ENCODE results near the gene SNAPC2. TPM values are rescaled to one million over a fixed set of nuclear protein-coding genes. Genes with fewer than 3 reads are reported as not detected.
A peak's percentile ranks its signal among the peaks of the same experiment; 100 is the strongest.
"Not testable (repeated sequence)": the region's sequence is repeated elsewhere in the genome, so short reads cannot be mapped to it uniquely, and the experiment has no call there.

Gene SNAPC2
- total RNA-seq, 1 donor from 2014 or later, result 13.4 TPM

DNA sequence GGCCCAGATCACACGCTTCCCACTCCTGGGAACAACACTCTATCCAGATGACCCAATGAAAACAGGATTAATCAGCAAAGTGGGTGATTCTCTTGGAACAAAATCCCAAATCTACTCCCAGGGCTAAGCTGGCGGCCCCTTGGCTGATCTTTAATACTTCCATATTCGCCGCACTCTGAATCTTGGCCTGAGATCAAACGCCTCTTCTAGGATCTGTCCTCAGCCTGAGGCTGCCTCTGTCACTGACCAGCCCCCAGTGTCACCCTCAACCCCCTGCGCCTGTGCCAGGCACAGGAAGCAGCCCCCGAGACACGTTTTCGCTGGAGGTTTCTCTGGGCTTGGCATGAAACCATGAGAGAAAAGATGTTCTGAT, 8.2 kb downstream of the SNAPC2 start:
- DNase-seq (ENCODE audit: low read depth) (no peak), FAIRE-seq (no peak)
- Histone ChIP-seq H3K4me3 (ENCODE audit: low read depth, low read length) (no peak overlapping the region), H3K36me3 (ENCODE audit: control insufficient read depth, insufficient read depth, low read length) (peaks cover 17% of the 10 kb centered on the region), H3K27me3 (ENCODE audit: control insufficient read depth, insufficient read depth, low read length) (no peaks in the 10 kb centered on the region)
- TF ChIP-seq, protein P1, sequence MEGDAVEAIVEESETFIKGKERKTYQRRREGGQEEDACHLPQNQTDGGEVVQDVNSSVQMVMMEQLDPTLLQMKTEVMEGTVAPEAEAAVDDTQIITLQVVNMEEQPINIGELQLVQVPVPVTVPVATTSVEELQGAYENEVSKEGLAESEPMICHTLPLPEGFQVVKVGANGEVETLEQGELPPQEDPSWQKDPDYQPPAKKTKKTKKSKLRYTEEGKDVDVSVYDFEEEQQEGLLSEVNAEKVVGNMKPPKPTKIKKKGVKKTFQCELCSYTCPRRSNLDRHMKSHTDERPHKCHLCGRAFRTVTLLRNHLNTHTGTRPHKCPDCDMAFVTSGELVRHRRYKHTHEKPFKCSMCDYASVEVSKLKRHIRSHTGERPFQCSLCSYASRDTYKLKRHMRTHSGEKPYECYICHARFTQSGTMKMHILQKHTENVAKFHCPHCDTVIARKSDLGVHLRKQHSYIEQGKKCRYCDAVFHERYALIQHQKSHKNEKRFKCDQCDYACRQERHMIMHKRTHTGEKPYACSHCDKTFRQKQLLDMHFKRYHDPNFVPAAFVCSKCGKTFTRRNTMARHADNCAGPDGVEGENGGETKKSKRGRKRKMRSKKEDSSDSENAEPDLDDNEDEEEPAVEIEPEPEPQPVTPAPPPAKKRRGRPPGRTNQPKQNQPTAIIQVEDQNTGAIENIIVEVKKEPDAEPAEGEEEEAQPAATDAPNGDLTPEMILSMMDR (IDR thresholded peaks at IDR 0.05; ENCODE audit: insufficient read depth, low read length, severe bottlenecking), result no peak

DNA sequence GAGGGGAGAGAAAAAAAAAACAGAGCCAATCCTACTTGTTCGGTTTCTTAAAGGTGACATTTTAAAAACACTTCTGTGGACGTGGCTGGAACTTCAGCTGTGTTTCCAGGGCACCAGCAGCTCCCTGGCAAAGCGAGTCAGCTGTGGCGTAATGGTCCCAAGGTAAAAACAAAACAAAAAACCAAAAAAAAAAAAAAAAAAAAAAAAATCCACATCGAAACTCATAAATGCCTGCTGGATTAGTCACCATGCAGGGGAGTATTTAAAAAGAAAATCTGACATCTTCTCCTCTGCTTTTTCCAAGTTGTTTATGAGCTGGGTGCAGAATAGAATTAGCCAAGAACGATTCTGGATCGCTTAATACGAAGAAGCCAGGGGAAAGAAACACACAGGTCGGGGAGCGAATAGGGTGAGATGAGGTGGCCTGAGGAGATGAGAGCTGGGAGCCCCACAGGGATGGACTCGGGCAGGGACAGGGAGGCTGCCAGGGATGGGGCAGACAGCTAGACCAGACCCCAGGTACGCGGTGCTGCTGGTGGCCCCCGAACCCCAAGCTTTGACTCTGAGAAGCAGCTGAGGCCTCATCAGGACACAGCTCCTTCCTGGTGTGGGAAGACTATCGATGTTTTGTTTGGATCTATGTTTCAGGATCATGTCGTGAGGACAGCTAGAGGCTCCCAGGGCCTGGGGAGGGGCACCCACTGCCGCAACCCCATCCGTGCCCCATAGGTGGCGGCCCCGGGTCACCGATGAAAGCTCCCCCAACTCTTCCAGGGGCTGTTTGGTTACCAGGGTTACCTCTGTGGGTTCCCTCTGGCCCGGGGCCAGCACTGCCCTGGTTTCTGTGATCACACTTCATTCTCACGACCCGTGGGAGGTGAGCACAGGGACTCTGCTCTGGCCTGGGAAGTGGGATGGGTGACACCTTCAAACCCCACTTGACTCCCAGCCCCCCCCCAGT, 8.9 kb downstream of the SNAPC2 start:
- H3K4me3 ChIP-seq (ENCODE audit: low read depth, low read length), result no peak overlapping the region
- TF ChIP-seq, protein P1 (IDR thresholded peaks at IDR 0.05; ENCODE audit: insufficient read depth, low read length, severe bottlenecking), result peak; percentile 54
- FAIRE-seq (no peak), DNase-seq (ENCODE audit: low read depth) (peak; percentile 47)
- peaks cover 24% of the 10 kb centered on the region for H3K36me3 ChIP-seq (ENCODE audit: control insufficient read depth, insufficient read depth, low read length)
- H3K27me3 ChIP-seq (ENCODE audit: control insufficient read depth, insufficient read depth, low read length), result no peaks in the 10 kb centered on the region

DNA sequence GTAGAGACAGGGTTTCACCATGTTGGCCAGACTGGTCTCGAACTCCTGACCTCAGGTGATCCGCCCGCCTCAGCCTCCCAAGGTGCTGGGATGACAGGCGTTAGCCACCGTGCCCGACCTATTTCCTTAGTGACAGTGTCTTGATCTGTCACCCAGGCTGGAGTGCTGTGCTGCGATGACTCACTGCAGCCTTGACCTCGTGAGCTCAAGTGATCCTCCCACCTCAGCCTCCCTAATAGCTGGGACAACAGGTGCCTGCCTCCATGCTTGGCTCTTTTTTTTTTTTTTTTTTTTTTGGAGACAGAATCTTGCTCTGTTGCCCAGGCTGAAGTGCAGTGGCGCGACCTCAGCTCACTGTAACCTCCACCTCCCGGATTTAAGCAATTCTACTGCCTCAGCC, 9.9 kb downstream of the SNAPC2 start:
- not testable (repeated sequence) for H3K27me3 ChIP-seq (ENCODE audit: control insufficient read depth, insufficient read depth, low read length); H3K4me3 ChIP-seq (ENCODE audit: low read depth, low read length); DNase-seq (ENCODE audit: low read depth); FAIRE-seq
- H3K36me3 ChIP-seq (ENCODE audit: control insufficient read depth, insufficient read depth, low read length), result peaks cover 27% of the 10 kb centered on the region

DNA sequence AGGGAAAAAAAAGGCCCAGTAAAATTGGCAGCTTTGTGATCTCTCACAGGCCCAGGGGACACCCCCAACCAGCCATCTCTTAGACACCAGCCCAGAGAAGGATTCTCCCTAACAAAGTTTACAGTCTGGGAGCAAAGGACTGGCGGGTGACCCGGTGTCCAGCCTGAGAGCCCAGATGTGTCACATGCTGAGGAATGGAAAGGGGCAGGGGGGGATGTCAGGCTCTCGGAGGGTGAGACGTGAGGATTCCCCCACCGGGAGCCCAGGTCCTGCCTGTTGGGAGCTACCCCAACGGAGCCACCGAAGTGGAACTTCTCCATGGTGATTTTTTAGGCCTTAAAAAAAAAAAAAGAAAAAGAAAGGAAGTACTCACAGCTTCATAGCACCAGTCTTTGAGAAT, 10.6 kb downstream of the SNAPC2 start:
- FAIRE-seq (no peak), DNase-seq (ENCODE audit: low read depth) (no peak)
- Histone ChIP-seq H3K27me3 (ENCODE audit: control insufficient read depth, insufficient read depth, low read length) (no peaks in the 10 kb centered on the region), H3K36me3 (ENCODE audit: control insufficient read depth, insufficient read depth, low read length) (peaks cover 30% of the 10 kb centered on the region), H3K4me3 (ENCODE audit: low read depth, low read length) (no peak overlapping the region)
- TF ChIP-seq, protein P1 (IDR thresholded peaks at IDR 0.05; ENCODE audit: insufficient read depth, low read length, severe bottlenecking), result no peak

DNA sequence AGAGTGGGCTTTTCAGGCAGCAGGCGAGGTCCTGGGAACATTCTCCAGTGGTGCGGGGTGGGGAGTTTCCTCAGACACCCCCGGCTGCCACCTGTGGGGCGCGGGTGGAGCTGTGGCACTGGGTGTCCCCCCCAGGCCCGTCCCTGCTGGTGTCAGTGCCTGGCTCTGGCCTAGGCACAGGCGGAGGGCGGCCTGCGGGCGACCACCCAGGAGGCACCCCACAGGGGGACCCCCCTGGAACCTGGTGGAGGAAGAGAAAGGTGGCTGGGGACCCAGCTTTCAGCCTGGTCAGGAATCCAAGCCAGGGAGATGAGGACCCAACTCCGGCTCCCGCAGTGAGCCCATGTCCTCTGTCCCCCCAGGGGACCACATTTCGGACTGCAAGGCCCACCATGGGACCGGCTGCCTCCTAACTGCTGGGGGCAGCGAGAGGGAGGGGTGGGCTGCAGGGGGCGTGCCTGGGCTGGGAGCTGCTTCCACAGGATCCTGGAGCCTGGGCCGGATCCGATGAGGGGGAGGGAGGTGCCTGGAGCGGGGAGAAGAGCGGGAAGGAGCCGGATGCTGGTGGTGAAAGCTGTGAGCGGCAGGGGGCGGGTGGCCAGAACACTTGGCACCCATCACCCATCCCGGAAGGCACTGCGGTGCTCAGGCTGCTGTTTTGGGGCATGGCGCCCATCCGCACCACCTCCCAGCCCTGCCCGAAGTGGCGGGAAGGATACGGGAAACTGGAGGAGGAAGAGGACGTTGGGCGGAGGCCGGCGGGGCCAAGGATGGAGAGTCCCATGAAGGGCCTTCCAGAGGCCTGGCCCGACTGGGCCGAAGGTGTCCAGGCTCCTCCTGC, 11.3 kb downstream of the SNAPC2 start:
- DNase-seq (ENCODE audit: low read depth), result no peak
- Histone ChIP-seq H3K36me3 (ENCODE audit: control insufficient read depth, insufficient read depth, low read length) (peaks cover 32% of the 10 kb centered on the region), H3K27me3 (ENCODE audit: control insufficient read depth, insufficient read depth, low read length) (no peaks in the 10 kb centered on the region), H3K4me3 (ENCODE audit: low read depth, low read length) (no peak overlapping the region)
- no peak for FAIRE-seq
- TF ChIP-seq, protein P1 (IDR thresholded peaks at IDR 0.05; ENCODE audit: insufficient read depth, low read length, severe bottlenecking), result no peak

Data from bronchial epithelial cell (primary cell).